ENCODE data around the gene TENM4. TPM values are rescaled to one million over a fixed set of nuclear protein-coding genes. Genes with fewer than 3 reads are reported as not detected.

The TENM4 gene
- polyA plus RNA-seq, 1 of the 3 experiments (the other 2 are of a cell fraction), result 16.7 TPM

DNA sequence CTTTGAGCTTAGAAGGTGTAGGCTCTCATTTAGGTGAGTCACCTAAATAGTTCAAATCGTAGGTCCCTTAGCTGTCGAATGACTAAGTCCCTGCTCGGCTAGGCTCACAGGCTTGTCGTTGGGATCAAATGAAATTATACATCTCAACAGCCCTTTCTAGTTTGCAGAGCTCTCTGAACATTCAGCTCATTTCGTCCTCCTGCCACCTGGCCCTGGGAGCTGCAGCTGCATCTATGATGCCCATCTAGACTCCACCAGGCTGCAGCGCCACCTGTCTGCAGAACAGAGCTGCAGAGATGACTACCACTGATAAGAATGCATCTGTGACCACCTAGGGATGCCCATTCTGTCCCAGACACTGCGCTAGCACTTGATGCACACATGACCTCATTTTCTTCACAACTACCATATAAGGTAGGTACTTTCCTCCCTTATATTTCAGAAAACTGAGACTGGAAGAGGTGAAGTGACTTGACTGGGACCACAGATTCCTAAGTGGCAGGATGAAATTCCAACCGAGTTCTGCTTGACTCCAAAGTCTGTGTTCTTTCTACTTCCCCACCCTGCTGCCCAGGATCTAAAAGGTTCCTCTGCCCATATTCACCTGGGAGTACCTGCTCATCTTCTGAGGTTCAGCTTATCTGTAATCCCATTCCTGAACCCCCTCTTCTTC lies 725.1 kb downstream of the TENM4 start:
- CTCF ChIA-PET, result interaction anchor here (0.5 to 6.3 kb wide), 30 partner anchors 9 to 829 kb away, joined by 3 to 77 read pairs (median 4); no protein-coding TSS in a partner anchor
- DNase-seq, result peak; percentile 72
- H3K36me3 ChIP-seq (replicated peaks in 1 of 2; ENCODE audit: control insufficient read depth in 1 of 2, insufficient read depth in 2 of 2, low read length in 1 of 2), result peaks cover 0 to 19% of the 10 kb centered on the region in 2 experiments
- no peaks in the 10 kb centered on the region for H3K79me2 ChIP-seq (ENCODE audit: insufficient read depth)
- H3K9me2 ChIP-seq, result no peaks in the 10 kb centered on the region
- H3K27ac ChIP-seq (ENCODE audit: low read depth in 2 of 2, low read length in 1 of 2), result peak overlapping the region in 1 of 2 experiments; percentile 63; a peak in 2 of 4 replicates
- H3K9me3 ChIP-seq, result no peaks in the 10 kb centered on the region
- H2AFZ ChIP-seq (ENCODE audit: low read depth), result no peak overlapping the region
- 0 out of 2 replicates have a peak, but pooled peaks have one; percentile 29 for TF ChIP-seq TEAD4 (IDR thresholded peaks at IDR 0.05; ENCODE audit: borderline replicate concordance, insufficient read depth)
- peak; percentile 79 for TF ChIP-seq CTCF (IDR thresholded peaks at IDR 0.05)
- no peak for TF ChIP-seq POLR2AphosphoS5 (IDR thresholded peaks at IDR 0.05; ENCODE audit: low read depth, low read length)
- peak; percentile 99 for TF ChIP-seq GATA2 (CRISPR knock-in tag; IDR thresholded peaks at IDR 0.05)
- TF ChIP-seq GABPA (IDR thresholded peaks at IDR 0.05; ENCODE audit: low read depth), result no peak
- no peak for TF ChIP-seq MXI1 (IDR thresholded peaks at IDR 0.05; ENCODE audit: low read depth, low read length)
- TF ChIP-seq, protein P1, sequence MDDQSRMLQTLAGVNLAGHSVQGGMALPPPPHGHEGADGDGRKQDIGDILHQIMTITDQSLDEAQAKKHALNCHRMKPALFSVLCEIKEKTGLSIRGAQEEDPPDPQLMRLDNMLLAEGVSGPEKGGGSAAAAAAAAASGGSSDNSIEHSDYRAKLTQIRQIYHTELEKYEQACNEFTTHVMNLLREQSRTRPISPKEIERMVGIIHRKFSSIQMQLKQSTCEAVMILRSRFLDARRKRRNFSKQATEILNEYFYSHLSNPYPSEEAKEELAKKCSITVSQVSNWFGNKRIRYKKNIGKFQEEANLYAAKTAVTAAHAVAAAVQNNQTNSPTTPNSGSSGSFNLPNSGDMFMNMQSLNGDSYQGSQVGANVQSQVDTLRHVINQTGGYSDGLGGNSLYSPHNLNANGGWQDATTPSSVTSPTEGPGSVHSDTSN (IDR thresholded peaks at IDR 0.05), result no peak
- TF ChIP-seq RXRA (IDR thresholded peaks at IDR 0.05; ENCODE audit: borderline replicate concordance, low read depth), result no peak
- TF ChIP-seq RFX5 (IDR thresholded peaks at IDR 0.05; ENCODE audit: low read length), result no peak
- no peak for TF ChIP-seq EZH2phosphoT487 (IDR thresholded peaks at IDR 0.05; ENCODE audit: borderline replicate concordance, low read depth)
- peak; percentile 43 for TF ChIP-seq CHD2 (IDR thresholded peaks at IDR 0.05; ENCODE audit: low read length, partially characterized antibody)
- peak; percentile 70 for TF ChIP-seq RAD21 (IDR thresholded peaks at IDR 0.05; ENCODE audit: low read length)
- TF ChIP-seq JUND (IDR thresholded peaks at IDR 0.05), result peak; percentile 73
- 0 out of 4 replicates have a peak, but pooled peaks of 1 of the 2 experiments have one; percentile 1 for TF ChIP-seq EP300 (IDR thresholded peaks at IDR 0.05; ENCODE audit: borderline replicate concordance in 1 of 2, low read depth in 1 of 2, low read length in 1 of 2)
- peak; percentile 57 for TF ChIP-seq FOSL2 (IDR thresholded peaks at IDR 0.05; ENCODE audit: borderline replicate concordance, low read depth)
- TF ChIP-seq, protein P2, sequence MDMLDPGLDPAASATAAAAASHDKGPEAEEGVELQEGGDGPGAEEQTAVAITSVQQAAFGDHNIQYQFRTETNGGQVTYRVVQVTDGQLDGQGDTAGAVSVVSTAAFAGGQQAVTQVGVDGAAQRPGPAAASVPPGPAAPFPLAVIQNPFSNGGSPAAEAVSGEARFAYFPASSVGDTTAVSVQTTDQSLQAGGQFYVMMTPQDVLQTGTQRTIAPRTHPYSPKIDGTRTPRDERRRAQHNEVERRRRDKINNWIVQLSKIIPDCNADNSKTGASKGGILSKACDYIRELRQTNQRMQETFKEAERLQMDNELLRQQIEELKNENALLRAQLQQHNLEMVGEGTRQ (IDR thresholded peaks at IDR 0.05; ENCODE audit: borderline replicate concordance, low read depth, low read length), result no peak
- TF ChIP-seq TAF1 (IDR thresholded peaks at IDR 0.05; ENCODE audit: borderline replicate concordance, low read depth, low read length), result no peak
- TF ChIP-seq FOXJ3 (CRISPR knock-in tag; IDR thresholded peaks at IDR 0.05), result no peak
- TF ChIP-seq TCF12 (IDR thresholded peaks at IDR 0.05), result peak; percentile 46; the same call in 1 of the 2 replicates
- TF ChIP-seq SMC3 (IDR thresholded peaks at IDR 0.05; ENCODE audit: low read depth, low read length), result peak; percentile 52
- TF ChIP-seq FOXM1 (IDR thresholded peaks at IDR 0.05; ENCODE audit: low read depth), result no peak
- TF ChIP-seq YY1 (IDR thresholded peaks at IDR 0.05; ENCODE audit: low read depth), result no peak
- no peak for TF ChIP-seq RCOR1 (IDR thresholded peaks at IDR 0.05; ENCODE audit: low read length)
- H3F3A ChIP-seq (replicated peaks; ENCODE audit: insufficient read depth), result no peaks in the 10 kb centered on the region
- H3K4me1 ChIP-seq (ENCODE audit: control insufficient read depth in 1 of 2, insufficient read depth in 2 of 2, low read depth in 1 of 2, low read length in 1 of 2), result peaks cover 0 to 23% of the 10 kb centered on the region in 2 experiments; a peak in 3 of 4 replicates
- H3K9ac ChIP-seq, result no peak overlapping the region
- POLR2A ChIA-PET, result no interaction called here
- no peaks in the 10 kb centered on the region for H3K27me3 ChIP-seq (ENCODE audit: insufficient read depth)
- H3K4me3 ChIP-seq (ENCODE audit: low read depth in 2 of 2, low read length in 1 of 2), result peak overlapping the region in 1 of 2 experiments; percentile 40; a peak in 1 of 4 replicates
- 35% methylated on average over 8 of the region's 8 CpGs for WGBS (ENCODE audit: low lambda C conversion rate)
- no peak overlapping the region for H3K4me2 ChIP-seq
- H4K20me1 ChIP-seq (ENCODE audit: insufficient read depth), result no peaks in the 10 kb centered on the region

All from SK-N-SH (cell line).